Neural progenitor cell (in vitro differentiated cells): ENCODE results near the gene ZNF189. TPM values are rescaled to one million over a fixed set of nuclear protein-coding genes. Genes with fewer than 3 reads are reported as not detected.

ENCODE experiments used
- DNase-seq: peaks from one replicate; pipeline ENCODE4 v3.0.0-alpha.2; 2016; ENCODE audit warnings: low spot score
- H2AFZ ChIP-seq: fragments of 200-600 bp; sonication (generic); replicated peaks from 2 replicates; pipeline ENCODE4 v1.6.1; 2016; ENCODE audit warnings: antibody characterized with exemption
- H3F3A ChIP-seq: fragments of 200-600 bp; sonication (generic); 2 replicates; pipeline ENCODE4 v1.6.1; 2016; ENCODE audit warnings: antibody characterized with exemption, low read depth
- H3K27ac ChIP-seq: fragments of 200-600 bp; sonication (generic); 2 replicates; pipeline ENCODE4 v1.5.1; 2016; ENCODE audit warnings: mild to moderate bottlenecking
- H3K27me3 ChIP-seq: fragments of 200-600 bp; sonication (generic); 2 replicates; pipeline ENCODE4 v1.6.1; 2016; ENCODE audit warnings: mild to moderate bottlenecking, moderate library complexity
- H3K36me3 ChIP-seq: fragments of 200-600 bp; sonication (generic); 2 replicates; pipeline ENCODE4 v1.5.1; 2016
- H3K4me1 ChIP-seq: fragments of 200-600 bp; sonication (generic); 2 replicates; pipeline ENCODE4 v1.6.1; 2016; ENCODE audit warnings: mixed run types
- H3K4me2 ChIP-seq: fragments of 200-600 bp; sonication (generic); 2 replicates; pipeline ENCODE4 v1.6.1; 2016
- H3K4me3 ChIP-seq: fragments of 200-600 bp; sonication (generic); 2 replicates; pipeline ENCODE4 v1.5.1; 2016
- H3K79me2 ChIP-seq: fragments of 200-600 bp; sonication (generic); 2 replicates; pipeline ENCODE4 v1.6.1; 2016; ENCODE audit warnings: low read depth
- H3K9ac ChIP-seq: fragments of 200-600 bp; sonication (generic); 2 replicates; pipeline ENCODE4 v1.6.1; 2016
- H3K9me3 ChIP-seq: fragments of 200-600 bp; sonication (generic); 2 replicates; pipeline ENCODE4 v1.5.1; 2016; ENCODE audit warnings: low read depth
- H4K20me1 ChIP-seq: fragments of 200-600 bp; sonication (generic); 2 replicates; pipeline ENCODE4 v1.6.1; 2016; ENCODE audit warnings: low read depth
- H3K27ac Mint-ChIP-seq: 3 replicates; pipeline ENCODE4 v1.8.0; 2021; ENCODE audit warnings: mixed read lengths
- H3K27me3 Mint-ChIP-seq: 2 replicates; pipeline ENCODE4 v1.8.0; 2022; ENCODE audit warnings: low read depth, mild to moderate bottlenecking, inconsistent platforms, moderate library complexity, mixed read lengths; ENCODE audit not compliant: insufficient read depth
- H3K36me3 Mint-ChIP-seq: 3 replicates; pipeline ENCODE4 v1.8.0; 2021; ENCODE audit warnings: mixed read lengths
- H3K4me1 Mint-ChIP-seq: 3 replicates; pipeline ENCODE4 v1.8.0; 2021; ENCODE audit warnings: mixed read lengths
- H3K4me3 Mint-ChIP-seq: 3 replicates; pipeline ENCODE4 v1.8.0; 2021; ENCODE audit warnings: mild to moderate bottlenecking, moderate library complexity, mixed read lengths
- H3K9me3 Mint-ChIP-seq: 3 replicates; pipeline ENCODE4 v1.8.0; 2020; ENCODE audit warnings: mixed read lengths
- EZH2 ChIP-seq: fragments of 200-600 bp; sonication (generic); IDR thresholded peaks from 2 replicates; pipeline ENCODE4 v1.6.1; 2017; ENCODE audit warnings: antibody characterized with exemption, mild to moderate bottlenecking, moderate library complexity
- EZH2phosphoT487 ChIP-seq: fragments of 200-600 bp; sonication (generic); IDR thresholded peaks from 2 replicates; pipeline ENCODE4 v1.6.1; 2017; ENCODE audit warnings: antibody characterized with exemption
- total RNA-seq: library from RNA; depleted of rRNA; stranded (reverse); fragments of >200 nt; gene quantifications from 2 replicates; pipeline ENCODE4 v1.2.3, GENCODE V29; 2015; ENCODE audit warnings: low replicate concordance
- TF ChIP-seq, protein P1 (sequence below): fragments of 200-600 bp; sonication (generic); IDR thresholded peaks from 2 replicates; pipeline ENCODE4 v1.5.1; 2017; ENCODE audit warnings: antibody characterized with exemption, mild to moderate bottlenecking

The ZNF189 gene
- total RNA-seq, 1 donor from 2014 or later: 40.2 TPM

- Mint-ChIP-seq H3K4me1 (no peaks in the 10 kb centered on the region), H3K27ac (no peak overlapping the region), H3K9me3 (no peaks in the 10 kb centered on the region), H3K36me3 (no peaks in the 10 kb centered on the region), H3K27me3 (no peaks in the 10 kb centered on the region), H3K4me3 (no peak overlapping the region)
- H3K79me2 ChIP-seq: no peaks in the 10 kb centered on the region
- TF ChIP-seq EZH2 (no peak), EZH2phosphoT487 (no peak)
- TF ChIP-seq, protein P1, sequence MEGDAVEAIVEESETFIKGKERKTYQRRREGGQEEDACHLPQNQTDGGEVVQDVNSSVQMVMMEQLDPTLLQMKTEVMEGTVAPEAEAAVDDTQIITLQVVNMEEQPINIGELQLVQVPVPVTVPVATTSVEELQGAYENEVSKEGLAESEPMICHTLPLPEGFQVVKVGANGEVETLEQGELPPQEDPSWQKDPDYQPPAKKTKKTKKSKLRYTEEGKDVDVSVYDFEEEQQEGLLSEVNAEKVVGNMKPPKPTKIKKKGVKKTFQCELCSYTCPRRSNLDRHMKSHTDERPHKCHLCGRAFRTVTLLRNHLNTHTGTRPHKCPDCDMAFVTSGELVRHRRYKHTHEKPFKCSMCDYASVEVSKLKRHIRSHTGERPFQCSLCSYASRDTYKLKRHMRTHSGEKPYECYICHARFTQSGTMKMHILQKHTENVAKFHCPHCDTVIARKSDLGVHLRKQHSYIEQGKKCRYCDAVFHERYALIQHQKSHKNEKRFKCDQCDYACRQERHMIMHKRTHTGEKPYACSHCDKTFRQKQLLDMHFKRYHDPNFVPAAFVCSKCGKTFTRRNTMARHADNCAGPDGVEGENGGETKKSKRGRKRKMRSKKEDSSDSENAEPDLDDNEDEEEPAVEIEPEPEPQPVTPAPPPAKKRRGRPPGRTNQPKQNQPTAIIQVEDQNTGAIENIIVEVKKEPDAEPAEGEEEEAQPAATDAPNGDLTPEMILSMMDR: no peak
- H3K27ac ChIP-seq: no peak overlapping the region
- no peaks in the 10 kb centered on the region for H3K27me3 ChIP-seq
- no peaks in the 10 kb centered on the region for H4K20me1 ChIP-seq
- no peak overlapping the region for H3K4me3 ChIP-seq
- DNase-seq: no peak
- no peak overlapping the region for H2AFZ ChIP-seq
- H3K9me3 ChIP-seq: no peaks in the 10 kb centered on the region
- H3K4me1 ChIP-seq: no peaks in the 10 kb centered on the region
- no peaks in the 10 kb centered on the region for H3F3A ChIP-seq
- no peak overlapping the region for H3K9ac ChIP-seq
- H3K4me2 ChIP-seq: no peak overlapping the region
- H3K36me3 ChIP-seq: no peaks in the 10 kb centered on the region
Measured at GRCh38 chr9:101353683-101354082, 45.0 kb upstream of the ZNF189 start.

DNA sequence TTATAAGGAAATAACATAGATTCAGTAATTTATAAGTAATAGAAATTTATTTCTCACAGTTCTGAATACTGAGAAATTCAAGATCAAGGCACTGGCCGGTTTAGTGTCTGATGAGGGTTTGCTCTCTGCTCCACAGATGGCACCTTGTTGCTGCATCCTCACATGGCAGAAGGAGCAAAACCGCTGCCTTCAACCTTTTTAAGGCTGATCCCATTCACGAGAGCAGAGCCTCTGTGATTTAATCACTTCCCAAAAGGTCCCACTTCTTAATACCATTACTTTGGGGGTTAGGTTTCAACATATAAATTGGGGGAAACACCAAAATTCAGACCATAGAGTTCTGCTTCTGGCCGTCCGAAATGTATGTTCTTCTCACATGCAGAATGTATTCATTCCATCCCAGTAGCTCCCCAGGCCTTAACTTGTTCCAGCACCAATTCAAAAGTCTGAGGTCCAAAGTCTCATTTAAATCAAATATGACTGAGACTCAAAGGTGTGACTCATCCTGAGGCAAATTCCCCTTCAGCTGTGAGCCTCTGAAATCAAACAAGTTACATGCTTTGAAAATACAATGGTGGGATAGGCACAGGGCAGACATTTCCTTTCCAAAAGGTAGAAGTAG lies 44.4 kb upstream of the ZNF189 start:
- Mint-ChIP-seq H3K4me3 (no peak overlapping the region), H3K36me3 (no peaks in the 10 kb centered on the region), H3K27ac (no peak overlapping the region), H3K9me3 (no peaks in the 10 kb centered on the region), H3K4me1 (no peaks in the 10 kb centered on the region), H3K27me3 (no peaks in the 10 kb centered on the region)
- Histone ChIP-seq H3K27ac (no peak overlapping the region), H3K4me1 (no peaks in the 10 kb centered on the region), H3K4me2 (no peak overlapping the region), H3F3A (no peaks in the 10 kb centered on the region), H3K9ac (no peak overlapping the region), H3K27me3 (no peaks in the 10 kb centered on the region), H3K79me2 (no peaks in the 10 kb centered on the region), H3K9me3 (no peaks in the 10 kb centered on the region), H3K4me3 (no peak overlapping the region), H4K20me1 (no peaks in the 10 kb centered on the region), H2AFZ (no peak overlapping the region), H3K36me3 (no peaks in the 10 kb centered on the region)
- DNase-seq: no peak
- TF ChIP-seq, protein P1: no peak
- TF ChIP-seq EZH2phosphoT487 (no peak), EZH2 (no peak)

DNA sequence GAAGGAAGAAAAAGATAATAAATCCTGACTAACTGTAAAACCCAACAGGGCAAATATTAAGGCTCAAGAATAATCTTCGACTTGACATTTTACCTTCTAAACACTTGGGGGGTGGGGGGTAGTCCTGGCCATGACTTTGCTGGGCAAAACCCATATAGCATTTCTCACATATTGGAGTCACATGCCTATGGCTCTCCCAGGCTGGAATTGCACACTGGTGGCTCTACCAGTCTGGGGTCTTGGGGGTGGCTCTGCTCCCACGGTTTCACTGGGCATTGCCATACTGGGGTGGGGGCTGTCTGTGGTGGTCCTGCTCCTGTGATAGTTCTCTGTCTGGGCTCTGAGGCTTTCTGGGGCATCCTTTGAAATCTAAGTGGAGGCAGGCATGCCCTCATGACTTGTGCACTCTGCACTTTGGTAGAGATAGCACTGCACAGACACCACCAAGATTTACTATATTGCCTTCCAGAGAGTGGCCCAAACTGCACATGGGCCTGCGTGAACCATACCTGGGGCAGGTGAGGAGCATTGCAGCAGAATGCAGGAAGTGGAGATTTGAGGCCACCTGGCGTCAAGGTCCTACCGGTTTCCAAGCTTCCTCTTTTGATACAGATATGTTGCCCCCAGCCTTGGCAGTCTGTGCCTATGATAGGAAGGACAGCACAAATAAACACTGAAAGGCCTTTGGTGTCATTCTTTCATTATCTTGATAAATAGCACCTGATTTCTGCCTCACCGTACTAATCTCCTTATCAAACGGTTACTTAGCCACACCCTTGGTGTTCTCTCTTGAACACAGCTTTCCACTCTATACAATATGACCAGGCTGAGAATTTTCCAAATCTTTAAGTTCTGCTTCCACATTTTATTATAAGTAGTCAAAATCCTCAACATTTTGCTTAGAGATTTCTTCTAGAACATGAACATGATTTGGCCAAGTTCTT lies 43.6 kb upstream of the ZNF189 start:
- DNase-seq: no peak
- Histone ChIP-seq H3F3A (no peaks in the 10 kb centered on the region), H3K9ac (no peak overlapping the region), H3K27me3 (no peaks in the 10 kb centered on the region), H3K27ac (no peak overlapping the region), H3K9me3 (no peaks in the 10 kb centered on the region), H3K36me3 (no peaks in the 10 kb centered on the region), H3K4me1 (no peaks in the 10 kb centered on the region), H2AFZ (no peak overlapping the region), H3K79me2 (no peaks in the 10 kb centered on the region), H3K4me2 (no peak overlapping the region), H4K20me1 (no peaks in the 10 kb centered on the region), H3K4me3 (no peak overlapping the region)
- Mint-ChIP-seq H3K27me3 (no peaks in the 10 kb centered on the region), H3K9me3 (no peaks in the 10 kb centered on the region), H3K4me1 (no peaks in the 10 kb centered on the region), H3K4me3 (no peak overlapping the region), H3K36me3 (no peaks in the 10 kb centered on the region), H3K27ac (no peak overlapping the region)
- TF ChIP-seq, protein P1: no peak
- TF ChIP-seq EZH2phosphoT487 (no peak), EZH2 (no peak)
